B cell (primary cell): Measurements from ENCODE around the gene SLC10A4.
"Not testable (repeated sequence)": the region's sequence is repeated elsewhere in the genome, so short reads cannot be mapped to it uniquely, and the experiment has no call there.

Experiments
- CTCF ChIP-seq: fragments of 200-600 bp; IDR thresholded peaks from one replicate; pipeline ENCODE4 v1.8.0; 2022; ENCODE audit warnings: antibody characterized with exemption, mild to moderate bottlenecking
- EZH2 ChIP-seq: IDR thresholded peaks from 2 replicates; pipeline ENCODE4 v1.6.1; 2012; ENCODE audit warnings: borderline replicate concordance, low read depth, mild to moderate bottlenecking, moderate library complexity, low read length; ENCODE audit not compliant: insufficient read depth, poor library complexity, severe bottlenecking

GRCh38 chr4:48440914-48441313, 42.2 kb upstream of the SLC10A4 start:
- TF ChIP-seq CTCF, EZH2: not testable (repeated sequence)
